ENCODE data around the gene CEACAM7. TPM values are rescaled to one million over a fixed set of nuclear protein-coding genes. Genes with fewer than 3 reads are reported as not detected.
A peak's percentile ranks its signal among the peaks of the same experiment; 100 is the strongest.

CEACAM7 gene
- not detected in 2 replicates for total RNA-seq (2021)
- not detected for Bru-seq, nascent RNA
- percentile 5 among the genes with signal in this experiment for BruChase-seq, experiment 1, labeled RNA remaining after a 2-hour chase
- not detected for BruChase-seq, experiment 2, labeled RNA remaining after a 6-hour chase
- long read RNA-seq: 0 reads

DNA sequence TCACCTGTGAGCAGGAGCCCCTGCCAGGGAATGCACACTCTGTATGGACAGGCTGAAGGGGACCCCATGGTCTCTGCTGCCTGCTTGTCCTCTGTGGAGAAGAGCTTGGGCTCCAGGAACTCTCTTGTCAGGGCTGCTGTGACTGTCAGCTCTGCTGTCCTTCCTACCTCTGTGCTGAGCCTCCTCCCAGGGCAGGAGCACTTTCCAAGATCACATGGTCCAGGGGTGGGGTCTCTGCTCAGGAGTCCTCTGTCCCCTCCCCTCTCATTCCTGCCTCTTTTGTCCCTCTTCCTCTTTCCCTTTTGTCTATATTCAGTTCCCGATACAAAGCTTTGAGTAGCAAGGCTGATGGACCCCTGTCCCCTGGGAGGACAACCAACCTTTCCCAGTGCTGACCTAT, at the start of gene CEACAM7:
TSS of gene CEACAM7 (minus strand) at position 173 of the 400 bp plus-strand sequence. CDS start at position 68, 105 bp downstream.
- H3K4me3 ChIP-seq: no peak within 1 kb of the TSS
- no peaks in the 10 kb centered on the region for H3F3A ChIP-seq (ENCODE audit: insufficient read depth, low read depth)
- no peaks in the 10 kb centered on the region for H3K4me1 ChIP-seq (replicated peaks; ENCODE audit: insufficient read depth)
- no peaks in the 10 kb centered on the region for H3K36me3 ChIP-seq (ENCODE audit: low read depth)
- H3K9me2 ChIP-seq (ENCODE audit: insufficient read depth): no peaks in the 10 kb centered on the region
- POLR2A ChIA-PET (ENCODE audit: unreplicated experiment): no interaction called here
- TF ChIP-seq, protein P1, sequence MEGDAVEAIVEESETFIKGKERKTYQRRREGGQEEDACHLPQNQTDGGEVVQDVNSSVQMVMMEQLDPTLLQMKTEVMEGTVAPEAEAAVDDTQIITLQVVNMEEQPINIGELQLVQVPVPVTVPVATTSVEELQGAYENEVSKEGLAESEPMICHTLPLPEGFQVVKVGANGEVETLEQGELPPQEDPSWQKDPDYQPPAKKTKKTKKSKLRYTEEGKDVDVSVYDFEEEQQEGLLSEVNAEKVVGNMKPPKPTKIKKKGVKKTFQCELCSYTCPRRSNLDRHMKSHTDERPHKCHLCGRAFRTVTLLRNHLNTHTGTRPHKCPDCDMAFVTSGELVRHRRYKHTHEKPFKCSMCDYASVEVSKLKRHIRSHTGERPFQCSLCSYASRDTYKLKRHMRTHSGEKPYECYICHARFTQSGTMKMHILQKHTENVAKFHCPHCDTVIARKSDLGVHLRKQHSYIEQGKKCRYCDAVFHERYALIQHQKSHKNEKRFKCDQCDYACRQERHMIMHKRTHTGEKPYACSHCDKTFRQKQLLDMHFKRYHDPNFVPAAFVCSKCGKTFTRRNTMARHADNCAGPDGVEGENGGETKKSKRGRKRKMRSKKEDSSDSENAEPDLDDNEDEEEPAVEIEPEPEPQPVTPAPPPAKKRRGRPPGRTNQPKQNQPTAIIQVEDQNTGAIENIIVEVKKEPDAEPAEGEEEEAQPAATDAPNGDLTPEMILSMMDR (conservative IDR thresholded peaks at IDR 0.05): no peak
- no peak for TF ChIP-seq EZH2 (IDR thresholded peaks at IDR 0.05; ENCODE audit: low read depth)
- H3K27ac ChIP-seq: no peak within 1 kb of the TSS
- intact Hi-C loops (cut with micrococcal nuclease; ENCODE audit: unreplicated experiment): no loop called here
- peaks cover 59% of the 10 kb centered on the region for H3K27me3 ChIP-seq (ENCODE audit: insufficient read depth, low read depth)
- no TSS peak for BruUV-seq (replicated peaks)
- H3K4me2 ChIP-seq: no peak within 1 kb of the TSS
- H3K9me3 ChIP-seq (ENCODE audit: insufficient read depth, low read depth): no peaks in the 10 kb centered on the region
- DNase-seq: no peak
- CTCF ChIA-PET: no interaction called here
- no peak within 1 kb of the TSS for H2AFZ ChIP-seq
- H3K79me2 ChIP-seq (ENCODE audit: low read depth): no peaks in the 10 kb centered on the region
- H4K20me1 ChIP-seq (ENCODE audit: insufficient read depth): no peaks in the 10 kb centered on the region

DNA sequence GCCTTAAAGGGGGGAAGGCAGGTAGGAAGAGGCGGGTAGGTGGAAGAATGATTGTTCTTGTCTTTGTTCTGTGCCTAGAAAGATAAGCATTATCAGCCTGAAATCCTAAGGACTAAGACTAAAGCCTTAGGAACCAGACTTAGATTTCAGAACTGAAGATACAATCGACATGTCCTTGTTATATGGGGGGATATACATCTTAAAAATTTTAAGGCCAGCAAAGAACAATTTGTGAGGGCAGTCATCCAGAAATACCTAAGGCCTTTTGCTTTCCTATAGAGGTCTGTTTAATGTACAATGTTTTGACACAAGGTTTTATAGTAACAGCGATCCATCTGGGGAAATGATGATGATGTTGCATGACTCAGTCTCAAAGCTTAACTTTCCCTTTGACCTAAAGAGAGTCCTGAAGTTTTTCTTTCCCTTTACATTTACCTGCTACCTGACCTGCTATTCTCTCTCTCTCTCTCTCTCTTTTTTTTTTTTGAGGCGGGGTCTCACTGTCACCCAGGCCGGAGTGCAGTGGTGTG, 47.1 kb upstream of the CEACAM7 start:
- H3K9me2 ChIP-seq (ENCODE audit: insufficient read depth): no peaks in the 10 kb centered on the region
- intact Hi-C loops (cut with micrococcal nuclease; ENCODE audit: unreplicated experiment): no loop called here
- no peaks in the 10 kb centered on the region for H4K20me1 ChIP-seq (ENCODE audit: insufficient read depth)
- ChIA-PET POLR2A (ENCODE audit: unreplicated experiment) (interaction anchor here (0.6 to 1.0 kb wide), 5 partner anchors 39 to 984 kb away, joined by 3 to 27 read pairs (median 5); partner anchors contain the start of gene SNRPA), CTCF (interaction anchor here (0.8 to 2.0 kb wide), 5 partner anchors 11 to 50 kb away, joined by 3 to 10 read pairs (median 9); no protein-coding TSS in a partner anchor)
- H2AFZ ChIP-seq: no peak overlapping the region
- peaks cover 65% of the 10 kb centered on the region for H3F3A ChIP-seq (ENCODE audit: insufficient read depth, low read depth)
- TSS peak; percentile 87 for BruUV-seq (replicated peaks)
- TF ChIP-seq, protein P1 (conservative IDR thresholded peaks at IDR 0.05): no peak
- no peaks in the 10 kb centered on the region for H3K79me2 ChIP-seq (ENCODE audit: low read depth)
- peak overlapping the region; percentile 17; the same call in 1 of the 2 replicates for H3K4me3 ChIP-seq
- H3K27ac ChIP-seq: peak overlapping the region; percentile 100
- no peaks in the 10 kb centered on the region for H3K9me3 ChIP-seq (ENCODE audit: insufficient read depth, low read depth)
- peak in 1 of 2 experiments; percentile 91 for DNase-seq
- H3K4me1 ChIP-seq (replicated peaks; ENCODE audit: insufficient read depth): peaks cover 97% of the 10 kb centered on the region
- no peaks in the 10 kb centered on the region for H3K36me3 ChIP-seq (ENCODE audit: low read depth)
- no peaks in the 10 kb centered on the region for H3K27me3 ChIP-seq (ENCODE audit: insufficient read depth, low read depth)
- H3K4me2 ChIP-seq: peak overlapping the region; percentile 71

DNA sequence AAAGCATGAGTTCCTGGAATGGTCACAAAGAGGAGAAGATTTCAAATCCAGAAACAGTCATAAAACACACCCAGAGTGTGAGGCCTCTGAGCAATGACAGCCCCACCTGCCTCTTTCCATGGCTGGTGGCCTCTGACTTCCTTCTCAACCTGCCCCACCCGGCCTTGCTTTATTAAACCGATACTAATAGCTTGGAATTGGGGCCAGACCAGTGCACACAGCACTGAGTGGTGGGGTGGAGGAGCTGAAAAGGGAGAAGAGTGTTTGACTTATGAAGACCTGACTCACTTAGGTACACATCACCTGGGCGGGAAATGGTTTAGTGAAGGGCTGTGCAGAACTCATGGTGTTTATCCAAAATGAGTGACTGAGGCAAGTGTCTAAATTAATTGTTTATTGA, 46.5 kb upstream of the CEACAM7 start:
- CTCF ChIA-PET: interaction anchor here (0.8 to 2.0 kb wide), 2 partner anchors 18 to 28 kb away, joined by 10 read pairs; no protein-coding TSS in a partner anchor
- peaks cover 60% of the 10 kb centered on the region for H3F3A ChIP-seq (ENCODE audit: insufficient read depth, low read depth)
- DNase-seq: peak; percentile 55 to 98
- no peaks in the 10 kb centered on the region for H3K27me3 ChIP-seq (ENCODE audit: insufficient read depth, low read depth)
- no peak for TF ChIP-seq EZH2 (IDR thresholded peaks at IDR 0.05; ENCODE audit: low read depth)
- TF ChIP-seq, protein P1 (conservative IDR thresholded peaks at IDR 0.05): no peak
- POLR2A ChIA-PET (ENCODE audit: unreplicated experiment): interaction anchor here (0.6 to 1.0 kb wide), 2 partner anchors 40 to 127 kb away, joined by 6 to 27 read pairs; no protein-coding TSS in a partner anchor
- peak overlapping the region; percentile 100 for H3K27ac ChIP-seq
- H2AFZ ChIP-seq: no peak overlapping the region
- peaks cover 92% of the 10 kb centered on the region for H3K4me1 ChIP-seq (replicated peaks; ENCODE audit: insufficient read depth)
- no TSS peak for BruUV-seq (replicated peaks)
- H3K36me3 ChIP-seq (ENCODE audit: low read depth): no peaks in the 10 kb centered on the region
- H3K9me3 ChIP-seq (ENCODE audit: insufficient read depth, low read depth): no peaks in the 10 kb centered on the region
- intact Hi-C loops (cut with micrococcal nuclease; ENCODE audit: unreplicated experiment): no loop called here
- peak overlapping the region; percentile 71 for H3K4me2 ChIP-seq
- no peaks in the 10 kb centered on the region for H3K79me2 ChIP-seq (ENCODE audit: low read depth)
- peak overlapping the region; percentile 17; the same call in 1 of the 2 replicates for H3K4me3 ChIP-seq
- no peaks in the 10 kb centered on the region for H3K9me2 ChIP-seq (ENCODE audit: insufficient read depth)
- H4K20me1 ChIP-seq (ENCODE audit: insufficient read depth): no peaks in the 10 kb centered on the region
